HepG2 (cell line): ENCODE measurements around the gene UNC5C. TPM values are rescaled to one million over a fixed set of nuclear protein-coding genes. Genes with fewer than 3 reads are reported as not detected.

Experiments used
- ATAC-seq: fragments of 200-7000 bp; cut with Tn5 transposase; 3 replicates; pipeline ENCODE4 v1.9.1; 2020; ENCODE audit warnings: mild to moderate bottlenecking, moderate library complexity
- BruUV-seq: library from RNA; stranded (reverse); fragments of 400-500 nt; replicated peaks from 2 replicates; lab custom pipeline; 2021; lab: Mats Ljungman, UMichigan
- CTCF ChIA-PET: fragments of 300-600 bp; formaldehyde crosslinking; extraction: SDS; loops from one replicate; lab custom pipeline; 2021; ENCODE audit warnings: low total read pairs, inconsistent platforms, low intra/inter-chr PET ratio; lab: Yijun Ruan, JAX
- POLR2A ChIA-PET: fragments of 350-600 bp; sonication (Branson Sonifier 250); formaldehyde crosslinking; loops from one replicate; lab custom pipeline; 2020; ENCODE audit warnings: antibody characterized with exemption, inconsistent platforms; lab: Yijun Ruan, JAX
- DNase-seq: peaks from one replicate; pipeline ENCODE4 v3.0.0-alpha.2; 2015; ENCODE audit warnings: low spot score
- FAIRE-seq: peaks from 3 replicates; lab custom pipeline; 2011; peaks lifted over from hg19 to GRCh38; lab: Jason Lieb, UNC
- H2AFZ ChIP-seq: one replicate; pipeline ENCODE4 v1.6.1; 2011; ENCODE audit warnings: low read length, inconsistent platforms
- H3K27ac ChIP-seq: fragments of 300-600 bp; 3 replicates; pipeline ENCODE4 v1.8.0; 2011; ENCODE audit warnings: mixed run types, mild to moderate bottlenecking, mixed read lengths, low read length, inconsistent platforms; ENCODE audit not compliant: insufficient read depth; ENCODE audit errors: extremely low read length
- H3K27me3 ChIP-seq, 2 experiments: fragments of 200-600 bp in 1 of 2; 2 replicates in 1 of 2; 3 replicates in 1 of 2; pipeline versions ENCODE4 v1.6.0 to v1.8.0; 2011; ENCODE audit warnings: low read length in 2 of 2, mild to moderate bottlenecking in 2 of 2, moderate library complexity in 2 of 2, inconsistent platforms in 1 of 2; ENCODE audit not compliant: insufficient read depth in 2 of 2, control insufficient read depth in 1 of 2
- H3K36me3 ChIP-seq, 2 experiments: fragments of 200-600 bp in 1 of 2; replicated peaks in 1 of 2; 2 replicates in 1 of 2; 3 replicates in 1 of 2; pipeline versions ENCODE4 v1.5.1 to v1.8.0; 2011; ENCODE audit warnings: low read length in 2 of 2, inconsistent platforms in 1 of 2; ENCODE audit not compliant: insufficient read depth in 2 of 2, control insufficient read depth in 1 of 2
- H3K4me1 ChIP-seq: 2 replicates; pipeline ENCODE4 v1.5.1; 2012; ENCODE audit warnings: low read length, inconsistent platforms; ENCODE audit not compliant: insufficient read depth
- H3K4me2 ChIP-seq: 2 replicates; pipeline ENCODE4 v1.6.0; 2011; ENCODE audit warnings: low read depth, low read length, inconsistent platforms
- H3K4me3 ChIP-seq, 3 experiments: fragments of 200-600 bp in 1 of 3; sonication (generic), shearing (Covaris generic) in 1 of 3; replicated peaks in 1 of 3; 2 replicates each; pipeline ENCODE4 v1.5.1; 2011 to 2016; ENCODE audit warnings: low read length in 3 of 3, inconsistent platforms in 2 of 3, low read depth in 2 of 3, mild to moderate bottlenecking in 2 of 3, control low read depth in 1 of 3, mixed read lengths in 1 of 3; ENCODE audit not compliant: insufficient read depth in 1 of 3
- H3K79me2 ChIP-seq: one replicate; pipeline ENCODE4 v1.6.1; 2011; ENCODE audit warnings: low read length, inconsistent platforms; ENCODE audit not compliant: insufficient read depth
- H3K9ac ChIP-seq: 2 replicates; pipeline ENCODE4 v1.6.0; 2011; ENCODE audit warnings: mild to moderate bottlenecking, low read depth, low read length, inconsistent platforms; ENCODE audit not compliant: insufficient read depth
- H3K9me3 ChIP-seq: 2 replicates; pipeline ENCODE4 v1.5.1; 2012; ENCODE audit warnings: mild to moderate bottlenecking, low read length
- H4K20me1 ChIP-seq: 2 replicates; pipeline ENCODE4 v1.6.0; 2011; ENCODE audit warnings: inconsistent platforms, mild to moderate bottlenecking, low read length, moderate library complexity; ENCODE audit not compliant: insufficient read depth
- ATF7 ChIP-seq, 2 experiments: fragments of 450-650 bp in 1 of 2; sonication (generic) in 1 of 2; formaldehyde crosslinking in 1 of 2; IDR thresholded peaks; 2 replicates each; pipeline versions ENCODE4 v1.4.0 to v1.6.1; 2016 to 2020; ENCODE audit warnings: antibody characterized with exemption in 1 of 2, mild to moderate bottlenecking in 1 of 2, missing genetic modification reagents in 1 of 2
- FOXA1 ChIP-seq, 2 experiments: fragments of 450-650 bp in 1 of 2; sonication (generic) in 1 of 2; formaldehyde crosslinking in 1 of 2; IDR thresholded peaks; 2 replicates each; pipeline versions ENCODE4 v1.4.0 to v1.6.1; 2016 to 2020; ENCODE audit warnings: missing genetic modification reagents in 1 of 2
- SATB2 ChIP-seq: sonication (generic); formaldehyde crosslinking; IDR thresholded peaks from 2 replicates; pipeline ENCODE4 v1.5.0; 2020; ENCODE audit warnings: missing genetic modification reagents
- SIX1 ChIP-seq: sonication (generic); formaldehyde crosslinking; IDR thresholded peaks from 2 replicates; pipeline ENCODE4 v1.4.0; 2020; ENCODE audit warnings: missing genetic modification reagents, borderline replicate concordance
- SIX4 ChIP-seq: sonication (generic); formaldehyde crosslinking; IDR thresholded peaks from 2 replicates; pipeline ENCODE4 v1.4.0; 2020; ENCODE audit warnings: missing genetic modification reagents
- SKI ChIP-seq: fragments of 450-650 bp; IDR thresholded peaks from one replicate; pipeline ENCODE4 v1.6.1; 2018; ENCODE audit warnings: mild to moderate bottlenecking; ENCODE audit not compliant: partially characterized antibody
- SRF ChIP-seq: IDR thresholded peaks from 2 replicates; pipeline ENCODE4 v1.6.1; 2011; ENCODE audit warnings: mild to moderate bottlenecking, low read depth, low read length, moderate library complexity
- THYN1 ChIP-seq: sonication (generic); formaldehyde crosslinking; IDR thresholded peaks from 2 replicates; pipeline ENCODE4 v1.8.1; 2023; ENCODE audit warnings: low read depth, mild to moderate bottlenecking, moderate library complexity, missing genetic modification reagents, borderline replicate concordance
- ZFP36L2 ChIP-seq: sonication (generic); formaldehyde crosslinking; IDR thresholded peaks from 2 replicates; pipeline ENCODE4 v1.4.0; 2020; ENCODE audit warnings: missing genetic modification reagents
- ZNF17 ChIP-seq: sonication (generic); formaldehyde crosslinking; IDR thresholded peaks from 2 replicates; pipeline ENCODE4 v1.5.0; 2020; ENCODE audit warnings: mild to moderate bottlenecking, missing genetic modification reagents
- ZNF367 ChIP-seq: sonication (generic); formaldehyde crosslinking; IDR thresholded peaks from 2 replicates; pipeline ENCODE4 v1.4.0; 2020; ENCODE audit warnings: missing genetic modification reagents, borderline replicate concordance
- ZNF598 ChIP-seq: sonication (generic); formaldehyde crosslinking; IDR thresholded peaks from 2 replicates; pipeline ENCODE4 v1.5.1; 2020; ENCODE audit warnings: mild to moderate bottlenecking, missing genetic modification reagents, borderline replicate concordance
- ZNF773 ChIP-seq: sonication (generic); formaldehyde crosslinking; IDR thresholded peaks from 2 replicates; pipeline ENCODE4 v1.4.0; 2020; ENCODE audit warnings: missing genetic modification reagents, borderline replicate concordance
- WGBS: methylation state at CpG from one replicate; pipeline ENCODE4 v1.1.6; 2017; ENCODE audit warnings: low lambda C conversion rate; 5-methylcytosine and 5-hydroxymethylcytosine counted together
- in situ Hi-C: cut with HindIII; loops from 2 replicates; pipeline ENCODE4 v1.10.0; 2017; ENCODE audit warnings: low pct_unique_long_range_greater_than_20kb; ENCODE audit not compliant: extremely low pct_ligation_motif_present
- intact Hi-C: fragments of 100-400 bp; cut with micrococcal nuclease; formaldehyde crosslinking; loops from one replicate; pipeline ENCODE4 v1.10.0; 2022; ENCODE audit not compliant: unreplicated experiment
- polyA plus RNA-seq, 8 experiments: library from polyadenylated mRNA; depleted of rRNA in 3 of 8; stranded (reverse) in 7 of 8; unstranded in 1 of 8; fragments of >200 nt; fragmentation: Illumina TruSeq in 4 of 8; extraction: Trizol in 4 of 8; gene quantifications; 2 replicates each; pipeline versions ENCODE4 v1.2.1 to v1.2.3, GENCODE V29; 2011 to 2016; ENCODE audit warnings: low read depth in 4 of 8, missing spikeins in 1 of 8, mixed read lengths in 1 of 8; ENCODE audit not compliant: insufficient read depth in 1 of 8
- total RNA-seq, 5 experiments: library from RNA; depleted of rRNA; stranded (reverse); fragments of >200 nt; fragmentation: Illumina TruSeq; extraction: Trizol; gene quantifications; 2 replicates each; pipeline ENCODE4 v1.2.3, GENCODE V29; 2016; ENCODE audit warnings: low read depth in 1 of 5
- TF ChIP-seq, protein P1 (sequence below): sonication (generic); formaldehyde crosslinking; IDR thresholded peaks from 2 replicates; pipeline ENCODE4 v1.5.0; 2020; ENCODE audit warnings: mild to moderate bottlenecking, missing genetic modification reagents, moderate library complexity

UNC5C gene
- total and polyA plus RNA-seq, 2 of the 13 experiments (the other 11 are each of a cell fraction or from before 2014, with no cell fraction given): not detected

DNA sequence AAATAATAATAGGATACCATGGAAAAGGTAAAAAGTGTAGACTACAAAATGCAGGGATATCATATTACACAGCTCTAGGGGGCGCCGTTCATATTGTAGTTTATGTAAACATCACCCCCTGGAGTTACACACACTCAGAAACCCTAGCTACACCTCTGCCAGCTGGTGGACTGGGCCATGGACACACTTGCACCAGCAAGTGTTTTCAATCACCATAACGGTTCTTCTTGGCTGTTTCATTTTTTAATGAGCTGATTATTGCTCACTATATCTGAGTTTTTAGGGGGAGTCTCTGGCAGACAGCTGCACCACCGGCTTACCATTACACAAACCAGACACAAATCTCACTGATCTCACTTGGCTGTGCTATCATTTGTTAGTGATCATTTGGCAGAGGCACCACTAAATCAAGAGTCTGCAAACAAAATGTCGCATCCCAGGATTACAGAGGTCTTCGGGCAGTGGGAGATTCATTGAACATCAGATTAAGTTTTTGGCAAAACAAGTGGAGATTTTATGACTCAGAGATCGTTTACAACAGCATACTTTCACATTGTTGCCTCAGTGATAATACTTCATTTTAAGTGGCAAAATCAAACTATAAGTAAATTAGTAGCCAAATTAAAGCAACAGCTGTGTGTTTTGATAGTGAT is 185.7 kb downstream of the UNC5C start:
- no peak overlapping the region for H3K9ac ChIP-seq
- ATAC-seq (peak; percentile 55), FAIRE-seq (no peak), DNase-seq (peak; percentile 14)
- H3K27me3 ChIP-seq: no peaks in the 10 kb centered on the region
- no TSS peak for BruUV-seq
- TF ChIP-seq ZNF773: no peak
- no peak for TF ChIP-seq ZNF598 (CRISPR knock-in tag)
- TF ChIP-seq ZFP36L2 (CRISPR knock-in tag): no peak
- no peak for TF ChIP-seq ATF7 (IDR thresholded peaks at IDR 0.05)
- TF ChIP-seq ATF7 (CRISPR knock-in tag; IDR thresholded peaks at IDR 0.05): no peak
- no peak for TF ChIP-seq SRF
- peak; percentile 95 for TF ChIP-seq SIX1 (CRISPR knock-in tag)
- no peak for TF ChIP-seq ZNF367 (CRISPR knock-in tag)
- TF ChIP-seq SKI: no peak
- TF ChIP-seq SATB2 (CRISPR knock-in tag): no peak
- no peak for TF ChIP-seq FOXA1 (IDR thresholded peaks at IDR 0.05)
- TF ChIP-seq FOXA1 (CRISPR knock-in tag; IDR thresholded peaks at IDR 0.05): 0 out of 2 replicates have a peak, but pooled peaks have one; percentile 11
- no peak for TF ChIP-seq ZNF17 (CRISPR knock-in tag)
- TF ChIP-seq, protein P1, sequence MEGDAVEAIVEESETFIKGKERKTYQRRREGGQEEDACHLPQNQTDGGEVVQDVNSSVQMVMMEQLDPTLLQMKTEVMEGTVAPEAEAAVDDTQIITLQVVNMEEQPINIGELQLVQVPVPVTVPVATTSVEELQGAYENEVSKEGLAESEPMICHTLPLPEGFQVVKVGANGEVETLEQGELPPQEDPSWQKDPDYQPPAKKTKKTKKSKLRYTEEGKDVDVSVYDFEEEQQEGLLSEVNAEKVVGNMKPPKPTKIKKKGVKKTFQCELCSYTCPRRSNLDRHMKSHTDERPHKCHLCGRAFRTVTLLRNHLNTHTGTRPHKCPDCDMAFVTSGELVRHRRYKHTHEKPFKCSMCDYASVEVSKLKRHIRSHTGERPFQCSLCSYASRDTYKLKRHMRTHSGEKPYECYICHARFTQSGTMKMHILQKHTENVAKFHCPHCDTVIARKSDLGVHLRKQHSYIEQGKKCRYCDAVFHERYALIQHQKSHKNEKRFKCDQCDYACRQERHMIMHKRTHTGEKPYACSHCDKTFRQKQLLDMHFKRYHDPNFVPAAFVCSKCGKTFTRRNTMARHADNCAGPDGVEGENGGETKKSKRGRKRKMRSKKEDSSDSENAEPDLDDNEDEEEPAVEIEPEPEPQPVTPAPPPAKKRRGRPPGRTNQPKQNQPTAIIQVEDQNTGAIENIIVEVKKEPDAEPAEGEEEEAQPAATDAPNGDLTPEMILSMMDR (CRISPR knock-in tag): 0 out of 2 replicates have a peak, but pooled peaks have one; percentile 5
- peak; percentile 48; the same call in 1 of the 2 replicates for TF ChIP-seq SIX4 (CRISPR knock-in tag)
- TF ChIP-seq THYN1: no peak
- no peaks in the 10 kb centered on the region for H3K79me2 ChIP-seq
- no peak overlapping the region for H3K4me2 ChIP-seq
- H2AFZ ChIP-seq: no peak overlapping the region
- H3K4me3 ChIP-seq: no peak overlapping the region
- WGBS: 29% methylated on average over 7 of the region's 7 CpGs
- intact Hi-C loops (no loop called here), in situ Hi-C loops (no loop called here)
- ChIA-PET POLR2A (no interaction called here), CTCF (no interaction called here)
- H3K27ac ChIP-seq: no peak overlapping the region
- H4K20me1 ChIP-seq: no peaks in the 10 kb centered on the region
- no peaks in the 10 kb centered on the region for H3K9me3 ChIP-seq
- no peaks in the 10 kb centered on the region for H3K4me1 ChIP-seq
- H3K36me3 ChIP-seq: no peaks in the 10 kb centered on the region
